Uterus (tissue), 4 donors: ENCODE measurements around the gene CHRNE. TPM values are rescaled to one million over a fixed set of nuclear protein-coding genes. Genes with fewer than 3 reads are reported as not detected.
"Not testable (repeated sequence)": the region's sequence is repeated elsewhere in the genome, so short reads cannot be mapped to it uniquely, and the experiment has no call there.

ENCODE experiments used
- DNase-seq, 2 donors: peaks; one replicate each; pipeline ENCODE4 v3.0.0-alpha.2; 2019 to 2020
- H3K27ac ChIP-seq, 2 donors: fragments of 200-600 bp; sonication (generic); 1 replicate in 1 of 2; 2 replicates in 1 of 2; pipeline ENCODE4 v1.5.1; 2016 to 2018
- H3K27me3 ChIP-seq, 2 donors: fragments of 200-600 bp; sonication (generic); one replicate each; pipeline ENCODE4 v1.5.1; 2018 to 2019; ENCODE audit warnings: control low read depth in 1 of 2
- H3K36me3 ChIP-seq, 2 donors: fragments of 200-600 bp; sonication (generic); one replicate each; pipeline ENCODE4 v1.5.1; 2019; ENCODE audit warnings: control low read depth in 1 of 2
- H3K4me1 ChIP-seq, 2 donors: fragments of 200-600 bp; sonication (generic); one replicate each; pipeline ENCODE4 v1.5.1; 2018 to 2019; ENCODE audit warnings: control low read depth in 1 of 2
- H3K4me3 ChIP-seq, 2 donors: fragments of 200-600 bp; sonication (generic); 1 replicate in 1 of 2; 2 replicates in 1 of 2; pipeline ENCODE4 v1.5.1; 2018 to 2019; ENCODE audit warnings: mild to moderate bottlenecking in 1 of 2
- H3K9me3 ChIP-seq, 2 donors: fragments of 200-600 bp; sonication (generic); one replicate each; pipeline ENCODE4 v1.5.1; 2019; ENCODE audit warnings: control low read depth in 1 of 2
- POLR2A ChIP-seq, 2 donors: fragments of 450-650 bp; IDR thresholded peaks; one replicate each; pipeline ENCODE4 v1.6.1; 2016; ENCODE audit warnings: antibody characterized with exemption in 2 of 2, mild to moderate bottlenecking in 1 of 2, moderate library complexity in 1 of 2
- intact Hi-C: fragments of 100-400 bp; cut with DNase I; formaldehyde crosslinking; loops from one replicate; pipeline ENCODE4 v1.15.1; 2023; ENCODE audit warnings: low total_unique reads
- total RNA-seq, 4 donors: library from RNA; depleted of rRNA in 3 of 4; stranded (reverse); fragments of >200 nt in 3 of 4; gene quantifications; one replicate each; pipeline versions ENCODE4 v1.1.0 to v1.2.4, GENCODE V29; 2014 to 2023
- TF ChIP-seq, protein P1 (sequence below), 4 experiments: fragments of 200-600 bp in 2 of 4; fragments of 450-650 bp in 2 of 4; sonication (generic) in 2 of 4; IDR thresholded peaks; one replicate each; pipeline ENCODE4 v1.5.1; 2016 to 2019; ENCODE audit warnings: antibody characterized with exemption in 4 of 4, mild to moderate bottlenecking in 2 of 4, moderate library complexity in 1 of 4
- donor health status: DM: yes; HTN: yes; CAD: no.

CHRNE gene
- total RNA-seq, 4 donors from 2014 or later: 0.79 to 0.83 TPM; not detected in 2

DNA sequence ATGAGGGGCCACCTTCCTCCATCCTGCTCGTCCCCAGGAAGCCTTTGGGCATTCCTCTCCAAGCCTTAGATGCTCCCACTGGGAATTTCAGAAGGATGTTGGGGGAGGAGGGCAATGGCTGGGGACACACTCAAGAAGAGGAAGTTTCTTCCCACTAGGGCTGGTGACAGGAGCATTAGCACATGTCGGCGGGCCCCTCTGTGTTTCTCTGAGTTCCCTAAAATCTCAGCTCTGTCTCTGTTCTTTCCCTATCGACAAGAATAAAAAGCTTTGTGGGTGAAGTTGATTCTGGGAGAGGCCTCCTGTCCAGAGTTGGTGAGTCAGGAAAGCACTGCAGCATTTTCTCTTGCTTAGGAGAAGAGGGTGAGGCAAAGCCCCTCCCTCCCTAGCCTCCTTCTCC is 23.3 kb downstream of the CHRNE start:
- no peak for DNase-seq
- no peaks in the 10 kb centered on the region for H3K9me3 ChIP-seq
- H3K27me3 ChIP-seq: no peaks in the 10 kb centered on the region
- intact Hi-C loops: no loop called here
- H3K27ac ChIP-seq: no peak overlapping the region
- TF ChIP-seq, protein P1, sequence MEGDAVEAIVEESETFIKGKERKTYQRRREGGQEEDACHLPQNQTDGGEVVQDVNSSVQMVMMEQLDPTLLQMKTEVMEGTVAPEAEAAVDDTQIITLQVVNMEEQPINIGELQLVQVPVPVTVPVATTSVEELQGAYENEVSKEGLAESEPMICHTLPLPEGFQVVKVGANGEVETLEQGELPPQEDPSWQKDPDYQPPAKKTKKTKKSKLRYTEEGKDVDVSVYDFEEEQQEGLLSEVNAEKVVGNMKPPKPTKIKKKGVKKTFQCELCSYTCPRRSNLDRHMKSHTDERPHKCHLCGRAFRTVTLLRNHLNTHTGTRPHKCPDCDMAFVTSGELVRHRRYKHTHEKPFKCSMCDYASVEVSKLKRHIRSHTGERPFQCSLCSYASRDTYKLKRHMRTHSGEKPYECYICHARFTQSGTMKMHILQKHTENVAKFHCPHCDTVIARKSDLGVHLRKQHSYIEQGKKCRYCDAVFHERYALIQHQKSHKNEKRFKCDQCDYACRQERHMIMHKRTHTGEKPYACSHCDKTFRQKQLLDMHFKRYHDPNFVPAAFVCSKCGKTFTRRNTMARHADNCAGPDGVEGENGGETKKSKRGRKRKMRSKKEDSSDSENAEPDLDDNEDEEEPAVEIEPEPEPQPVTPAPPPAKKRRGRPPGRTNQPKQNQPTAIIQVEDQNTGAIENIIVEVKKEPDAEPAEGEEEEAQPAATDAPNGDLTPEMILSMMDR (IDR thresholded peaks at IDR 0.05): no peak
- no peak for TF ChIP-seq POLR2A (IDR thresholded peaks at IDR 0.05)
- no peaks in the 10 kb centered on the region for H3K36me3 ChIP-seq
- peaks cover 0 to 7% of the 10 kb centered on the region in 2 donors for H3K4me1 ChIP-seq
- no peak overlapping the region for H3K4me3 ChIP-seq

DNA sequence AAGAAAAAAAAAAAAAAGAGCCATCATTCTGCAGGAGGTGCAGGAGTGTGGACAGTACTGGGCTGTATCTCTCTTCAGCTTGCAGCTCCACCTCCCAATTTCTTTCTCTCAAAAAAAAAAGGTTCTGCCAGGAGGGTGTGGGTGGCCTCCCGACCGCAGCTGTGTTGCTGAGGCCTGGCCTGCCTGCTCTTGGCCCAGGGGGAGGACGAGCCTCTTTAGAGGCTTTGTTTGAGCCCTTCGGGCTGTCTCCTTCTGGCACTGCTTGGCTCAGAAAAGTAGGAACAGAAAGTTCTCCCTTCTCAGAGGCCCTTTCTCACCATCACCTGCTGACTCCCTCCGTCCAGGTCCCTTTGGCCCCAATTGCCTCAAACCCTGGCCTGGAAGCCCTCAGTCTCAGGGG is 25.8 kb downstream of the CHRNE start:
- Histone ChIP-seq H3K4me1 (peaks cover 0 to 6% of the 10 kb centered on the region in 2 donors), H3K9me3 (no peaks in the 10 kb centered on the region), H3K4me3 (no peak overlapping the region), H3K27ac (no peak overlapping the region), H3K36me3 (no peaks in the 10 kb centered on the region), H3K27me3 (no peaks in the 10 kb centered on the region)
- TF ChIP-seq, protein P1 (IDR thresholded peaks at IDR 0.05): no peak
- TF ChIP-seq POLR2A (IDR thresholded peaks at IDR 0.05): no peak
- no peak for DNase-seq
- intact Hi-C loops: no loop called here

DNA sequence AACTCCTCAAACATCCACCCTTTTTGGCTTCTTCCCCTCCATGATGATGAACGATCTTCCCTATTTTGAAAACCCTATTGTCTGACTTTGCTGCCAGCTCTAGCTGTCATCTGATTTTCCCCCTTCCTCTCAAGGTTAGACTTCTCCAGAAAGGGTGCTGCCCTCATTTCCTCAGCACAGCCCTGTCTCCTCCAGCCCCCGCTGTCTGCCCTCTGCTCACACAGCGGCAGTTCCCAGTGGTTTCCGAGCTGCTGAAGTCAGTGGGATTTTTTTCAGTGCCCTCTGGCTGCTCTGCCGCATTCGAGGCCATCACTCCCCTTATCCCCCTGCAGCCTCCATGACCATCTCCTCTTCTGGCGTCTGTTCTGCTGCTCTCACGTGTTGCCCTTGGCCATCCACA is 30.1 kb downstream of the CHRNE start:
- Histone ChIP-seq H3K4me3 (no peak overlapping the region), H3K36me3 (no peaks in the 10 kb centered on the region), H3K9me3 (no peaks in the 10 kb centered on the region), H3K4me1 (no peaks in the 10 kb centered on the region), H3K27me3 (no peaks in the 10 kb centered on the region), H3K27ac (no peak overlapping the region)
- no peak for DNase-seq
- TF ChIP-seq POLR2A (IDR thresholded peaks at IDR 0.05): no peak
- TF ChIP-seq, protein P1 (IDR thresholded peaks at IDR 0.05): no peak
- intact Hi-C loops: no loop called here

DNA sequence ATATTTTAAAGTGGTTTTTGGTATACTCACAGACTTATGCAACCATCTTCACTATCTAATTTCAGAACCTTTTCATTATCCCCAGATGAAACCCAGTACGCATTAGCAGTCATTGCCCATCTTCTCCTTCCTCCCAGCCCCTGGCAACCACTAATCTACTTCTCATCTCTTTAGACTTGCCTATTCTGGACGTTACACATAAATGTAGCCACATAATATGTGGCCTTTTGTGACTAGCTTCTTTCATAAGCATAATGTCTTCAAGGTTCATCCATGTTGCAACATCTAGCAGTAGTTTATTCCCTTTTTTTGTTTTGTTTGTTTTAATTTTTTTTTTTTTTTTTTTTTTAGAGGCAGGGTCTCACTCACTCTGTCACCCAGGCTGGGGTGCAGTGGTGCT is 32.0 kb downstream of the CHRNE start:
- TF ChIP-seq, protein P1 (IDR thresholded peaks at IDR 0.05): no peak
- no peak for TF ChIP-seq POLR2A (IDR thresholded peaks at IDR 0.05)
- intact Hi-C loops: no loop called here
- Histone ChIP-seq H3K36me3 (no peaks in the 10 kb centered on the region), H3K27me3 (no peaks in the 10 kb centered on the region), H3K27ac (no peak overlapping the region), H3K4me1 (no peaks in the 10 kb centered on the region), H3K9me3 (no peaks in the 10 kb centered on the region), H3K4me3 (no peak overlapping the region)
- no peak for DNase-seq

DNA sequence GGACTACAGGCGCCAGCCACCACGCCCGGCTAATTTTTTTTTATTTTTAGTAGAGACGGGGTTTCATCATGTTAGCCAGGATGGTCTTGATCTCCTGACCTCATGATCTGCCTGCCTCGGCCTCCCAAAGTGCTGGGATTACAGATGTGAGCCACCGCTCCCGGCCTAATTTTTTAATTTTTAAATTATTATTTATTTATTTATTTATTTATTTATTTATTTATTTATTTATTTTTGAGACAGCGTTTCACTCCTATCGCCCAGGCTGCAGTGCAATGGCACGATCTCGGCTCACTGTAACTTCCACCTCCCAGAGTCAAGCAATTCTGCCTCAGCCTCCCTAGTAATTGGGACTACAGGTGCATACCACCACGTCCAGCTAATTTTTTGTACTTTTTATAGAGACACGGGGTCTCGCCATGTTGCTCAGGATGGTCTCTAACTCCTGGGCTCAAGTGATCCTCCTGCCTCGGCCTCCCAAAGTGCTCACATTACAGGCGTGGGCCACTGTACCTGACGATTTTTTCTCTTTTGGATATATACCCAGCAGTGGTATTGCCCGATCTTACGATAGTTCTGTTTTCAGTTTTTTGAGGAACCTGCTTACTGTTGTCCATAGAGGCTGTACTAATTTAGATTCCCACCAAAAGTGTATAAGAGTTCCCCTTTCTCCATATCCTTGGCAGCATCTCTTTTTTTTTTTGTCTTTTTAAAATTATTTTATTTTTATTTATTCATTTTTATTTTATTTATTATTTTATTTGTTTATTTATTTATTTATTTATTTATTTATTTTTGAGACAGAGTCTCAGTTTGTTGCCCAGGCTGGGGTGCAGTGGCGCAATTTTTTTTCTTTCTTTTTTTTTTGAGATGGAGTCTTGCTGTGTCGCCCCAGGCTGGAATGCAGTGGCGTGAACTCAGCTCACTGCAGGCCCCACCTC is 33.6 kb downstream of the CHRNE start:
- DNase-seq, intact Hi-C loops, H3K36me3 ChIP-seq, H3K27ac ChIP-seq, H3K4me1 ChIP-seq, H3K27me3 ChIP-seq, H3K9me3 ChIP-seq, H3K4me3 ChIP-seq: not testable (repeated sequence)

DNA sequence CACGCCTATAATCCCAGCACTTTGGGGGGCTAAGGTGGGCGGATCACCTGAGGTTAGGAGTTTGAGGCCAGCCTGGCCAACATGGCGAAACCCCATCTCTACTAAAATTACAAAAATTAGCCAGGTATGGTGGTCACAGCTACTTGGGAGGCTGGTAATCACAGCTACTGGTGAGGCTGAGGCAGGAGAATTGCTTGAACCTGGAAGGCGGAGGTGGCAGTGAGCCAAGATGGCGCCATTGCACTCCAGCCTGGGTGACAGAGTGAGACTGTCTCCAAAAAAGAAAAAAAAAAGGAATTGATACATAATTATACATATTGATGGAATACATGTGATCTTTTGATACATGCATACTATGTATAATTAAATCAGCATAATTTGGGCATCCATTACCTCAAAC is 35.4 kb downstream of the CHRNE start:
- H3K27ac ChIP-seq, intact Hi-C loops, H3K9me3 ChIP-seq, H3K4me3 ChIP-seq, H3K36me3 ChIP-seq, DNase-seq, H3K4me1 ChIP-seq, H3K27me3 ChIP-seq: not testable (repeated sequence)
